ENCODE measurements around the gene SLC9A9. TPM values are rescaled to one million over a fixed set of nuclear protein-coding genes. Genes with fewer than 3 reads are reported as not detected.

Gene SLC9A9
- total RNA-seq, 1 experiment from 2014 or later: 2.2 TPM

DNA sequence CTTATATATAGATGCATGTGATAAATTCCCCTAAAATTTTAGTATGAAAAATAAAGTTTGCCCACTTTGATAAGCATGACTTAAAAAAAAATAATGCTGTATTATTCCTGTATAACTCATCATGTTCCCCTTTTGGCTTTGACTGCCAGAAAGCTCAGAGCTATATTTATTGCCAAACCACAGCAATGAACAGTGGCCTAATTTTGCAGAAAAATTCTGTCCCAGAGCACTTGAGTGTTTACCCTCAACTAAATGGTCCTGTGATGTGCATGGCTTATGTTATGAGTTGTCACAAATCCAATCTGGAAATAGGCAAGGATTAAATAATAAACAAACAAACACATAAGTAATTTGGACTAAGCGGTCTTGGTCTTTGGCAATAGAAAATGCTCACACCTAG lies 276.7 kb downstream of the SLC9A9 start:
- H3K9me2 ChIP-seq (replicated peaks; ENCODE audit: insufficient read depth, low read length): 0 out of 2 replicates have a peak, but pooled peaks cover 3% of the 10 kb centered on the region
- no peak overlapping the region for H2AFZ ChIP-seq (ENCODE audit: low read length)
- no peak overlapping the region for H3K4me2 ChIP-seq (ENCODE audit: low read depth, low read length, poor library complexity, severe bottlenecking)
- H3K27me3 ChIP-seq (ENCODE audit: low read length): no peaks in the 10 kb centered on the region
- H3K4me3 ChIP-seq (ENCODE audit: low read length): no peak overlapping the region
- H3K36me3 ChIP-seq (ENCODE audit: insufficient read depth, low read length): no peaks in the 10 kb centered on the region
- no peaks in the 10 kb centered on the region for H4K20me1 ChIP-seq (ENCODE audit: insufficient read depth, low read depth, low read length)
- no peaks in the 10 kb centered on the region for H3K9me3 ChIP-seq (ENCODE audit: low read length)
- no peak for DNase-seq
- no peak overlapping the region for H3K27ac ChIP-seq (ENCODE audit: low read length)
- no peaks in the 10 kb centered on the region for H3K79me2 ChIP-seq (ENCODE audit: low read length)
- peaks cover 10% of the 10 kb centered on the region for H3K4me1 ChIP-seq (ENCODE audit: low read length)
- H3K9ac ChIP-seq (ENCODE audit: low read length): no peak overlapping the region

DNA sequence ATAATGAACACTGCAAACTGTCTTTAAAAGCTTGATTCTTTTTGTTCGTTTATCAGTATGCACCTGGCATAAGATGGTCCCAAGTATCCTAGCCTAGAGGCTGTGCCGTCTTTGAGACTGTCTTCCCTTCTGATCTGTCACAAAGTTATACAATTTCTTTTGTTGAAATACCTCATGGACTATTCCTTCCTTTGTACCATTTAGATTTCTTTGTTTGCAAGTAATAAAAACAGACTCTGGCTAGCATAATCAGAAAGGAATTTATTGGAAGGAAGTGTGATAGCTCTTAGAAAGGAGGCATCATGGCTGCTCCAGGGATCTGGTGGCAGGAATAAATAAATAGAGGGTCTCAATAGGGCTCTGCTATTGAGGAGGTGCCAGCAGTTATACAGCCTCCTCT lies 280.4 kb downstream of the SLC9A9 start:
- Histone ChIP-seq H3K4me2 (ENCODE audit: low read depth, low read length, poor library complexity, severe bottlenecking) (no peak overlapping the region), H3K9me2 (replicated peaks; ENCODE audit: insufficient read depth, low read length) (0 out of 2 replicates have a peak, but pooled peaks cover 3% of the 10 kb centered on the region), H3K9me3 (ENCODE audit: low read length) (no peaks in the 10 kb centered on the region), H3K9ac (ENCODE audit: low read length) (no peak overlapping the region), H3K4me3 (ENCODE audit: low read length) (no peak overlapping the region), H3K4me1 (ENCODE audit: low read length) (peaks cover 20% of the 10 kb centered on the region), H3K36me3 (ENCODE audit: insufficient read depth, low read length) (no peaks in the 10 kb centered on the region), H4K20me1 (ENCODE audit: insufficient read depth, low read depth, low read length) (no peaks in the 10 kb centered on the region), H3K27ac (ENCODE audit: low read length) (no peak overlapping the region), H3K27me3 (ENCODE audit: low read length) (no peaks in the 10 kb centered on the region), H2AFZ (ENCODE audit: low read length) (0 out of 2 replicates have a peak overlapping the region, but pooled peaks have one; percentile 5), H3K79me2 (ENCODE audit: low read length) (no peaks in the 10 kb centered on the region)
- no peak for DNase-seq

DNA sequence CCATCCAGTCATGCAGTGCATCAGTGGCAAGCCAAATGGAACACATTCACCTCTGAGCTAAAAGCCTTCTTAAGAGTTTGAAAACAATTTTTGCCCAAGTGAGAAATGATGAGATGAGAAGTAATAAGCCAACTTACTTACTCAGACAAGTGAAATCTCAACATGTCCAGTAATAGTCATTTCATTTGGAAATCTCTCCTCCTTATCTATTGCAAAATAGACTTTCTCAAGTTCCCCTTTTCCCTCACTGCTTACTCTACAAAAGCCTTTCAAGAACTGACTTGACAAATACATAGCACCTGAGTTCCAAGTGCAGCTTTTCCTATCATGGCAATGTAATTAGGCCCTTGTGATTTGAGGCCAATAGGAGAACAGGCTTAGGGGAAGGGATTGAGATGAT lies 282.3 kb downstream of the SLC9A9 start:
- H3K4me2 ChIP-seq (ENCODE audit: low read depth, low read length, poor library complexity, severe bottlenecking): no peak overlapping the region
- H3K9me3 ChIP-seq (ENCODE audit: low read length): no peaks in the 10 kb centered on the region
- H3K9me2 ChIP-seq (replicated peaks; ENCODE audit: insufficient read depth, low read length): 0 out of 2 replicates have a peak, but pooled peaks cover 3% of the 10 kb centered on the region
- H3K4me3 ChIP-seq (ENCODE audit: low read length): no peak overlapping the region
- H3K4me1 ChIP-seq (ENCODE audit: low read length): peaks cover 20% of the 10 kb centered on the region
- H2AFZ ChIP-seq (ENCODE audit: low read length): no peak overlapping the region
- H4K20me1 ChIP-seq (ENCODE audit: insufficient read depth, low read depth, low read length): no peaks in the 10 kb centered on the region
- no peaks in the 10 kb centered on the region for H3K27me3 ChIP-seq (ENCODE audit: low read length)
- H3K27ac ChIP-seq (ENCODE audit: low read length): no peak overlapping the region
- H3K79me2 ChIP-seq (ENCODE audit: low read length): no peaks in the 10 kb centered on the region
- no peaks in the 10 kb centered on the region for H3K36me3 ChIP-seq (ENCODE audit: insufficient read depth, low read length)
- DNase-seq: no peak
- no peak overlapping the region for H3K9ac ChIP-seq (ENCODE audit: low read length)

DNA sequence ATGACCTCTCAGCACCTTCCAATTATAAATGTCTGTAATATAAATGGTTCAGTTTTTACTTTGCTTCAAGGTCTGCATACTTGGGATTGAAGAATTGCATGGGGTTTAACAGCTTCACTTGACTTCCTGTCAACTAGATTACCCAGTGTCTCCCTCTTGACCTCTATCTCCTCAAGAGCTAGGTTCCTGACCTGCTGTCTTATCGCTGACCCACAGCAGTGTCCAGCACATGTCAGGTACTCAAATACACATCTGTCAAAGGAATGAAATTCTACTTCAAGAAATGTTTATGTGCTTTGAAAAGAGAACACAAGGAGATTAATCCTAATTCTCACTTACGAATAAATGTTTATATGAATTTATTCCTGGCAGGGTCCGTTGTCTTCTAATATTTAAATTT lies 284.5 kb downstream of the SLC9A9 start:
- Histone ChIP-seq H3K9me3 (ENCODE audit: low read length) (peaks cover 3% of the 10 kb centered on the region; the same call in 1 of the 2 replicates), H3K4me1 (ENCODE audit: low read length) (peaks cover 20% of the 10 kb centered on the region), H3K9me2 (replicated peaks; ENCODE audit: insufficient read depth, low read length) (no peaks in the 10 kb centered on the region), H3K27me3 (ENCODE audit: low read length) (no peaks in the 10 kb centered on the region), H3K9ac (ENCODE audit: low read length) (no peak overlapping the region), H2AFZ (ENCODE audit: low read length) (no peak overlapping the region), H3K4me2 (ENCODE audit: low read depth, low read length, poor library complexity, severe bottlenecking) (no peak overlapping the region), H3K36me3 (ENCODE audit: insufficient read depth, low read length) (no peaks in the 10 kb centered on the region), H4K20me1 (ENCODE audit: insufficient read depth, low read depth, low read length) (no peaks in the 10 kb centered on the region), H3K79me2 (ENCODE audit: low read length) (no peaks in the 10 kb centered on the region), H3K4me3 (ENCODE audit: low read length) (no peak overlapping the region), H3K27ac (ENCODE audit: low read length) (no peak overlapping the region)
- no peak for DNase-seq

DNA sequence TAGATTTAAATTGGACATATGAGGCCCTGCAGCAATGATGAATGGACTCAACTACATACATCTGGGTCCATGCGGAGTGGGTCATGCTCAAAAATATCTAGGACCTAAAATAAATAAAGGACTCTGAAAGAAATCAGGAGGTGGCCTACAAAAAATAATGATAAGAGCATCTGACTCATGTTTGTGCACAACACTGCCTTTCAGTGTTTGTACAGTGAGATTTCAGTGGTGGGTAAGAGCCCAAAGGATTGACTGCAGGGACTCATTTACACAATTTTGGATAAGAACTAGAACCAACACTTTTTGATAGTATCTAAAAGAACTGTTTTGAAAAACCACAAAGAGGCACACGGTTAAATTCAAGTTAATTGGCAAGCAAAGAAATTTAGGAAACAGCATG lies 285.5 kb downstream of the SLC9A9 start:
- no peak overlapping the region for H3K4me2 ChIP-seq (ENCODE audit: low read depth, low read length, poor library complexity, severe bottlenecking)
- peaks cover 12% of the 10 kb centered on the region for H3K9me3 ChIP-seq (ENCODE audit: low read length)
- no peak overlapping the region for H2AFZ ChIP-seq (ENCODE audit: low read length)
- H3K4me3 ChIP-seq (ENCODE audit: low read length): no peak overlapping the region
- no peaks in the 10 kb centered on the region for H3K9me2 ChIP-seq (replicated peaks; ENCODE audit: insufficient read depth, low read length)
- no peaks in the 10 kb centered on the region for H3K79me2 ChIP-seq (ENCODE audit: low read length)
- H3K27me3 ChIP-seq (ENCODE audit: low read length): no peaks in the 10 kb centered on the region
- no peaks in the 10 kb centered on the region for H4K20me1 ChIP-seq (ENCODE audit: insufficient read depth, low read depth, low read length)
- no peak for DNase-seq
- no peaks in the 10 kb centered on the region; the same call in 1 of the 2 replicates for H3K36me3 ChIP-seq (ENCODE audit: insufficient read depth, low read length)
- H3K9ac ChIP-seq (ENCODE audit: low read length): no peak overlapping the region
- H3K4me1 ChIP-seq (ENCODE audit: low read length): peaks cover 18% of the 10 kb centered on the region
- H3K27ac ChIP-seq (ENCODE audit: low read length): no peak overlapping the region

DNA sequence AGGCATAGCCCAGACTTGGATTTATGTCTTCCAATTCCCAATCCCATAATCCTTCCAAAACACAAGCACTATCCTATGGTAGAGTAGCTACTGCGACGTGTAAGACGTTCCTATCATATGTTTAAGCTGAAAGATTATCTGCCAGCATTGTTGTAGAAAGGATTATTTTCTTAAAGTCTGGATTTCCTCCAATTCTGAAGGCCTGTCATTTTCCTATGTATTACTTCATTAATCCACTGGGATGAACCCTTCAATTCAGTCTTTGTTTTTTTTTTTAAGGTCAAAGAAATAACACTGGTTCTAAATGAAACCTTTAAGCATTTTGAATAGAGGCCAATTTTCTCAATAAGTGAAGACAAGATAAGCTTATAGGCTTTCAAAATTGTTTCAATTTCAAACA lies 289.0 kb downstream of the SLC9A9 start:
- no peak overlapping the region for H3K9ac ChIP-seq (ENCODE audit: low read length)
- H3K9me3 ChIP-seq (ENCODE audit: low read length): peaks cover 12% of the 10 kb centered on the region
- H3K27me3 ChIP-seq (ENCODE audit: low read length): no peaks in the 10 kb centered on the region
- no peak overlapping the region for H3K27ac ChIP-seq (ENCODE audit: low read length)
- no peaks in the 10 kb centered on the region for H3K9me2 ChIP-seq (replicated peaks; ENCODE audit: insufficient read depth, low read length)
- no peak overlapping the region for H2AFZ ChIP-seq (ENCODE audit: low read length)
- no peaks in the 10 kb centered on the region for H3K79me2 ChIP-seq (ENCODE audit: low read length)
- H4K20me1 ChIP-seq (ENCODE audit: insufficient read depth, low read depth, low read length): no peaks in the 10 kb centered on the region
- no peak overlapping the region for H3K4me3 ChIP-seq (ENCODE audit: low read length)
- DNase-seq: no peak
- no peaks in the 10 kb centered on the region; the same call in 1 of the 2 replicates for H3K36me3 ChIP-seq (ENCODE audit: insufficient read depth, low read length)
- peaks cover 1% of the 10 kb centered on the region; the same call in 1 of the 2 replicates for H3K4me1 ChIP-seq (ENCODE audit: low read length)
- H3K4me2 ChIP-seq (ENCODE audit: low read depth, low read length, poor library complexity, severe bottlenecking): no peak overlapping the region

DNA sequence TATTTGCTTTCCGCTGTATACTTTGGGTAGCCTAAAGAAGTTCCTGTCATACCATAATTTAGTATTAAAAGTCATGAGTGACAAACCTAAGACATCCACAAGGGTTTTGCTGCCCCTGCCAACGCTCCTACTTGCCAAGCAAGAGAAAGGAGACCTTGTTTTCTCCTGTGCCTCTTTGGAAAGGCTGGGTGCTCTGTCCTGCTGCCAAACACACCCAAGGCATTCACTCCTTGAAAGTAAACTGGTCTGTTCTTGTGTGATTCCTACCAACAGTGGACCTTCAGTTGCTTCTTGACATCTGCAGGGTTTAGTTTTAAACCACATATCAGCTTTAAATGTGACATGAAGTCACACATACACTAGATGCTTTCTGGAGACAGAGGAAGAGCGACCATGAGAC lies 295.4 kb downstream of the SLC9A9 start:
- H3K4me3 ChIP-seq (ENCODE audit: low read length): no peak overlapping the region
- H3K9me2 ChIP-seq (replicated peaks; ENCODE audit: insufficient read depth, low read length): no peaks in the 10 kb centered on the region
- no peaks in the 10 kb centered on the region; the same call in 1 of the 2 replicates for H3K36me3 ChIP-seq (ENCODE audit: insufficient read depth, low read length)
- no peaks in the 10 kb centered on the region for H4K20me1 ChIP-seq (ENCODE audit: insufficient read depth, low read depth, low read length)
- H3K9me3 ChIP-seq (ENCODE audit: low read length): peaks cover under 1% of the 10 kb centered on the region; the same call in 1 of the 2 replicates
- H3K4me2 ChIP-seq (ENCODE audit: low read depth, low read length, poor library complexity, severe bottlenecking): no peak overlapping the region
- H3K4me1 ChIP-seq (ENCODE audit: low read length): 0 out of 2 replicates have a peak, but pooled peaks cover 5% of the 10 kb centered on the region
- H3K79me2 ChIP-seq (ENCODE audit: low read length): no peaks in the 10 kb centered on the region
- H3K27ac ChIP-seq (ENCODE audit: low read length): no peak overlapping the region
- no peaks in the 10 kb centered on the region for H3K27me3 ChIP-seq (ENCODE audit: low read length)
- no peak for DNase-seq
- H3K9ac ChIP-seq (ENCODE audit: low read length): no peak overlapping the region
- no peak overlapping the region for H2AFZ ChIP-seq (ENCODE audit: low read length)

DNA sequence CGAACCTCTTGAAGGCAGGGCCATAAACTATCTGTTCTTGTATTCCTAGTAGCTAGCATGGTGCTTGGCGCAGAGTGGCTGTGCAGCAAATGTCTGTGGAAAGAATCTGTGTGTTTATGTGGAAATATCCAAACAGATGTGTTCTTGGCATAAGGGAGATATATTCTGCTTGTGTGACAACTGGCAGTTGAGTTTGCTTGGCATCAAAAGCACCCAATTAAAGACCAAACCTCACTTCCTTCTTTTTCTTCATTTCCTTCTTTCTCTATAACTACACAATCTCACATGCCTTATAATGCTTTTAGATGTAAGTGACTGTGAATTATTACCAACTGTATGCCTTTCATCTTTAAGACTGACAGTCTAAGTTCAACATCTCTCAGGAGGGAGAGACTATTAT lies 296.5 kb downstream of the SLC9A9 start:
- Histone ChIP-seq H3K9me3 (ENCODE audit: low read length) (no peaks in the 10 kb centered on the region), H3K27ac (ENCODE audit: low read length) (no peak overlapping the region), H3K27me3 (ENCODE audit: low read length) (no peaks in the 10 kb centered on the region), H2AFZ (ENCODE audit: low read length) (no peak overlapping the region), H3K4me1 (ENCODE audit: low read length) (0 out of 2 replicates have a peak, but pooled peaks cover 5% of the 10 kb centered on the region), H3K9me2 (replicated peaks; ENCODE audit: insufficient read depth, low read length) (no peaks in the 10 kb centered on the region), H3K9ac (ENCODE audit: low read length) (no peak overlapping the region), H3K79me2 (ENCODE audit: low read length) (no peaks in the 10 kb centered on the region), H3K4me2 (ENCODE audit: low read depth, low read length, poor library complexity, severe bottlenecking) (no peak overlapping the region), H3K4me3 (ENCODE audit: low read length) (no peak overlapping the region), H3K36me3 (ENCODE audit: insufficient read depth, low read length) (no peaks in the 10 kb centered on the region; the same call in 1 of the 2 replicates), H4K20me1 (ENCODE audit: insufficient read depth, low read depth, low read length) (no peaks in the 10 kb centered on the region)
- DNase-seq: no peak
